Kidney epithelial cell (primary cell): Measurements from ENCODE around the gene CTU2. TPM values are rescaled to one million over a fixed set of nuclear protein-coding genes. Genes with fewer than 3 reads are reported as not detected.

Experiments
- DNase-seq: peaks from one replicate; pipeline ENCODE4 v3.0.0-alpha.2; 2010; ENCODE audit warnings: low read depth
- H3K27me3 ChIP-seq: 2 replicates; pipeline ENCODE4 v1.6.0; 2011; ENCODE audit warnings: low read length; ENCODE audit not compliant: control insufficient read depth, insufficient read depth
- H3K36me3 ChIP-seq: 2 replicates; pipeline ENCODE4 v1.5.1; 2011; ENCODE audit warnings: low read length; ENCODE audit not compliant: control insufficient read depth, insufficient read depth
- H3K4me3 ChIP-seq: 2 replicates; pipeline ENCODE4 v1.5.1; 2011; ENCODE audit warnings: low read depth, mild to moderate bottlenecking, control low read depth, low read length
- total RNA-seq: library from RNA; depleted of rRNA; stranded (reverse); fragments of >200 nt; gene quantifications from 2 replicates; pipeline ENCODE4 v1.2.3, GENCODE V29; 2015
- TF ChIP-seq, protein P1 (sequence below): IDR thresholded peaks from 2 replicates; pipeline ENCODE4 v1.5.1; 2011; ENCODE audit warnings: mild to moderate bottlenecking, moderate library complexity, low read length, control low read depth, inconsistent platforms; ENCODE audit not compliant: insufficient read depth, poor library complexity, severe bottlenecking

Gene CTU2
- total RNA-seq, 1 donor from 2014 or later, result 12.8 TPM

DNA sequence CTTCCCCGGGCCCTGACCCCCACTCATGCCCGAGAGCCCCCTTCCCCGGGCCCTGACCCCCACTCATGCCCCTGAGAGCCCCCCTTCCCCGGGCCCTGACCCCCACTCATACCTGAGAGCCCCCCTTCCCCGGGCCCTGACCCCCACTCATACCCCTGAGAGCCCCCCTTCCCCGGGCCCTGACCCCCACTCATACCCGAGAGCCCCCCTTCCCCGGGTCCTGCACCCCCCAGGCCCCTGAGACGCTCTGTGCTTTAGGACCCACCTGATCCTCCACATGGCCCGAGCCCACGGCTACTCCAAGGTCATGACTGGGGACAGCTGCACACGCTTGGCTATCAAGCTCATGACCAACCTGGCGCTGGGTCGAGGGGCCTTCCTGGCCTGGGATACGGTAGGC lies 6.8 kb downstream of the CTU2 start:
- Histone ChIP-seq H3K4me3 (no peak overlapping the region), H3K36me3 (peaks cover 4% of the 10 kb centered on the region), H3K27me3 (no peaks in the 10 kb centered on the region)
- no peak for DNase-seq
- TF ChIP-seq, protein P1, sequence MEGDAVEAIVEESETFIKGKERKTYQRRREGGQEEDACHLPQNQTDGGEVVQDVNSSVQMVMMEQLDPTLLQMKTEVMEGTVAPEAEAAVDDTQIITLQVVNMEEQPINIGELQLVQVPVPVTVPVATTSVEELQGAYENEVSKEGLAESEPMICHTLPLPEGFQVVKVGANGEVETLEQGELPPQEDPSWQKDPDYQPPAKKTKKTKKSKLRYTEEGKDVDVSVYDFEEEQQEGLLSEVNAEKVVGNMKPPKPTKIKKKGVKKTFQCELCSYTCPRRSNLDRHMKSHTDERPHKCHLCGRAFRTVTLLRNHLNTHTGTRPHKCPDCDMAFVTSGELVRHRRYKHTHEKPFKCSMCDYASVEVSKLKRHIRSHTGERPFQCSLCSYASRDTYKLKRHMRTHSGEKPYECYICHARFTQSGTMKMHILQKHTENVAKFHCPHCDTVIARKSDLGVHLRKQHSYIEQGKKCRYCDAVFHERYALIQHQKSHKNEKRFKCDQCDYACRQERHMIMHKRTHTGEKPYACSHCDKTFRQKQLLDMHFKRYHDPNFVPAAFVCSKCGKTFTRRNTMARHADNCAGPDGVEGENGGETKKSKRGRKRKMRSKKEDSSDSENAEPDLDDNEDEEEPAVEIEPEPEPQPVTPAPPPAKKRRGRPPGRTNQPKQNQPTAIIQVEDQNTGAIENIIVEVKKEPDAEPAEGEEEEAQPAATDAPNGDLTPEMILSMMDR, result no peak

DNA sequence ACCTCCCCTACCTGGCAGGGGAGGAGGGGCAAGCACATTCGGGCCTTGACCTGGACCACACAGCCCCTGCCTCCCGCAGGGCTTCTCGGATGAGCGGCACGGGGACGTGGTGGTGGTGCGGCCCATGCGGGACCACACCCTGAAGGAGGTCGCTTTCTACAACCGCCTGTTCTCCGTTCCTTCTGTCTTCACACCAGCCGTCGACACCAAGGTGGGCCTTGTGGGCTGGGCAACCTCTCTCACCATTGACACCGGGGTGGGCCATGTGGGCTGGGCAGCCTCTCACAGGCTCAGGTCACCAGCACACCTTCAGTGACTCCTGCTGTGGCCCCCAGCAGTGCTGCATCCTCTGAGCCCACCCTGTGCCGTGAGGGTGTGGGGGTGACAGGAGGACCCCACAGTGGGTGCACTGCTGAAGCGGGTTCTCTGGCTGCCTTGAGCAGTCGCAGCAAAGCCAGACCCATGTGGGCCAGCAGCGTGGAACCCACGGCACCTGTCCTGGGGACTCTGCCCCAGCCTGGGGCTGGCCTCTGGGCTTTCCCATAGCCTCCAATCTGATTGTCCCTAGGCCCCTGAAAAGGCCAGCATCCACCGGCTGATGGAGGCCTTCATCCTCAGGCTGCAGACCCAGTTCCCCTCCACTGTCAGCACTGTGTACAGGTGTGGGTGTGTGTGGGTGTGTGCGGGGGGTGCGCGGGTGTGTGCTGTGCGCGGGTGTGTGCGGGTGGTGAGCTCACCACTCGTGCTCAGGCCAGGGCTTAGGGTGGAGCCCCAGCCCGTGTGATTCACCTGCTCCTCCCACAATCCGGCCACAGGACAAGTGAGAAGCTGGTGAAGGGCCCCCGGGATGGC lies 7.5 kb downstream of the CTU2 start:
- H3K27me3 ChIP-seq, result no peaks in the 10 kb centered on the region
- DNase-seq, result no peak
- TF ChIP-seq, protein P1, result no peak
- H3K36me3 ChIP-seq, result peaks cover 4% of the 10 kb centered on the region
- H3K4me3 ChIP-seq, result no peak overlapping the region

DNA sequence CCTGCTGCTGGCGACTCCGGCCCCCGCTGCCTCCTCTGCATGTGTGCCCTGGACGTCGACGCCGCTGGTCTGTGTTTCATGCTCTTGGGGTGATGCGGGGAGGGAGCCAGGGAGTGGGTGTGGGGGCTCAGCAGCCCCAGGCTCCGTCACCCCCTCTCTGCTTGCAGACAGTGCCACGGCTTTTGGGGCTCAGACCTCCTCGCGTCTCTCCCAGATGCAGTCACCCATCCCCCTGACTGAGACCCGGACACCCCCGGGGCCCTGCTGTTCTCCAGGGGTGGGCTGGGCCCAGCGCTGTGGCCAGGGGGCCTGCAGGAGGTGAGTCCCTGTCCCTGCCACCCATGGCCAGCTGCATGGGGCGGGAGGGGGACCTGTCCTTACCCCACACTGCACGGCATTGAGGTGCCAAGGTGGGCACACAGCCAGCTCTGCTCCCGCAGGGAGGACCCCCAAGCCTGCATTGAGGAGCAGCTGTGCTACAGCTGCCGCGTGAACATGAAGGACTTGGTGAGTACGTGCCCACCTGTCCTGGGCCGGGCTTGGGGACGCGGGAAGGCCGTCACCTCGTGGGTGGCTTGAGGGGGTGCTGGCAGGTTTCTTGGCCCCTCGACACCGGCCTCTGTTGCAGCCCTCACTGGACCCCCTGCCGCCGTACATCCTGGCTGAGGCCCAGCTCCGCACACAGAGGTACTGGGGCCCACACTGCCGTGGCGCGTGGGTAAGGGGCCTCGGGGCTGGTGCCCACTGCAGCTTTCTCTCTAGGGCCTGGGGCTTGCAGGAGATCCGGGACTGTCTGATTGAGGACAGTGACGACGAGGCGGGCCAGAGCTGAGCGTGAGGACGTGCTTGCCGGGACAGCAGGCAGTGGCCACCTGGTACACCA lies 8.4 kb downstream of the CTU2 start:
- TF ChIP-seq, protein P1, result no peak
- no peak for DNase-seq
- peaks cover 7% of the 10 kb centered on the region for H3K36me3 ChIP-seq
- H3K4me3 ChIP-seq, result no peak overlapping the region
- no peaks in the 10 kb centered on the region for H3K27me3 ChIP-seq

DNA sequence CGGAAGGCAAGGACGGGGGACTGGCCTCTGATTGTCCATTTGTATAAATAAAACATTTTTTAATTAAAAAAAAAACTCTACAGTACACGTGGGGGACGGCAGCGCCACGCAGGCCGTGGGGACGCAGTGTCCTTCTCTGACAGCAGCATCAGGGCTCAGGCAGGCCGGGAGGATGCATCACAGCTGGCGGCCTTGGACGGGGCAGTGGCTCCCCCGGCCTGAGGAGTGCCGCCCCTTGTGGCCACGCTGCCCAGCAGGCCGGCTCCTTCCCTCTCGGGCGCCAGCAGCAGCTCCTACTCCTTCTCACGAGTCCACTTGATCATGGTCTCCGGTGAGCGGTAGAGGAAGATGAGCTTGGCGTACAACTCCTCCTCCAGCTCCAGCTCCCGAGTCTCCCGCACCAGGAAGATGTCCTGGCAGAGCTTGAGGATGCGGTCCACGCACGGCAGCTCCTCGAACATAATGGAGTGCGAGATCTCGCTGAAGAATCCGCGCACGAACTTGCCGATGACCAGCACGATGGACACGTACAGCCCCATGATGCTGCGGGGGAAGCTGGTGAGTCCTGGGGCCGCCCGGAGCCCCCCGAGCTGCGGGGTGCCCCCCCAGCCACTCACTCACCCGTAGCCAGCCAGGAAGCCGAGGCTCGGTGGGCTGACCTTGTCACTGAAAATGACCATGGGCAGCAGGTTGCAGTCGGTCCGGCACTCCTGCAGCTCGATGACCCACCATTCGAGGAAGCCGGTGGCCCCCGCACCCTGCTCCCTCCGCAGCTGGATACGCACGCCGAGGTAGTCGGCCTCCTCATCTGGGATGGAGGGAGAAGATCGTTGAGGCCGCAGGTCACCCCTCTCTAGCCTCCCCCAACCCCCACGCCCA lies 9.2 kb downstream of the CTU2 start:
- DNase-seq, result no peak
- H3K4me3 ChIP-seq, result no peak overlapping the region
- no peaks in the 10 kb centered on the region for H3K27me3 ChIP-seq
- TF ChIP-seq, protein P1, result no peak
- peaks cover 7% of the 10 kb centered on the region for H3K36me3 ChIP-seq

DNA sequence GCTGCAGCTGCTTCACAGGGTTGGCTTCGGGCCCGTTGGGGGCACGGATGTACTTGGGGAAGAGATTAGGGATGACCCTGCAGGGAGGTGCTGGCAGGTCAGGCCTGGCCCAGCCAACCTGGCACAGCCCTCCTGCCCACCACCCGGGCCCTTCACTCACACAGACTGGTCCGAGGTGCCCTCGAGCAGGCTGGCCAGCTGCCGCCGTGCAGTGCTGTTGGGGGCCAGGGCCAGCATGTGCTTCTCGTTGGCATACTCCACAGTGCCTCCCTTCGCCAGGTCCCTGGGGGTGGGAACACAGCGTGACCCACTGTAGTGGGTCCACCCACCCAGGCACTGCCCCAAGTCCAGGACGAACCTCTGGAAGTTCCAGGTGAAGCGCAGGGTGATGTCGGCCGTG lies 9.9 kb downstream of the CTU2 start:
- Histone ChIP-seq H3K27me3 (no peaks in the 10 kb centered on the region), H3K36me3 (peaks cover 9% of the 10 kb centered on the region), H3K4me3 (no peak overlapping the region)
- TF ChIP-seq, protein P1, result no peak
- no peak for DNase-seq
